ENCODE data around the gene FBXO22. TPM values are rescaled to one million over a fixed set of nuclear protein-coding genes. Genes with fewer than 3 reads are reported as not detected.
"Not testable (repeated sequence)": the region's sequence is repeated elsewhere in the genome, so short reads cannot be mapped to it uniquely, and the experiment has no call there.

Gene FBXO22
- total RNA-seq, 2 experiments from 2014 or later, result 54.3 to 58.6 TPM

- POLR2A ChIA-PET, result no interaction called here
- CTCF ChIA-PET, result no interaction called here
Measured at GRCh38 chr15:75955720-75956119, 52.0 kb downstream of the FBXO22 start.

- CTCF ChIA-PET, result no interaction called here
- POLR2A ChIA-PET, result no interaction called here
Measured at GRCh38 chr15:75961331-75961730, 57.7 kb downstream of the FBXO22 start.

- ChIA-PET CTCF (no interaction called here), POLR2A (no interaction called here)
Measured at GRCh38 chr15:75966073-75966472, 62.4 kb downstream of the FBXO22 start.

- CTCF ChIA-PET, POLR2A ChIA-PET: not testable (repeated sequence)
Measured at GRCh38 chr15:75976766-75977165, 73.1 kb downstream of the FBXO22 start.

GRCh38 chr15:75981149-75981815 lies 77.6 kb downstream of the FBXO22 start:
- POLR2A ChIA-PET, result no interaction called here
- CTCF ChIA-PET, result interaction anchor here (0.6 kb wide), 1 partner anchor 1855 kb away, joined by 3 read pairs; no protein-coding TSS in a partner anchor

GRCh38 chr15:75982468-75982867 lies 78.8 kb downstream of the FBXO22 start:
- ChIA-PET POLR2A (no interaction called here), CTCF (interaction anchor here (0.7 kb wide), 1 partner anchor 128 kb away, joined by 3 read pairs; no protein-coding TSS in a partner anchor)

- CTCF ChIA-PET, POLR2A ChIA-PET: not testable (repeated sequence)
Measured at GRCh38 chr15:75984706-75985105, 81.0 kb downstream of the FBXO22 start.

- ChIA-PET CTCF (no interaction called here), POLR2A (no interaction called here)
Measured at GRCh38 chr15:75985971-75986370, 82.3 kb downstream of the FBXO22 start.

GRCh38 chr15:75989045-75989444 lies 85.4 kb downstream of the FBXO22 start:
- POLR2A ChIA-PET, result no interaction called here
- CTCF ChIA-PET, result no interaction called here

GRCh38 chr15:75989875-75990274 lies 86.2 kb downstream of the FBXO22 start:
- ChIA-PET CTCF (no interaction called here), POLR2A (no interaction called here)

Other genes starting within 250 kb of the FBXO22 start
- gene CSPG4, start 191.0 kb upstream of the FBXO22 start, total RNA-seq, result under 1 TPM; 0.02 TPM
- 10 to 100 TPM; 17.3 to 17.6 TPM for gene UBE2Q2, start 60.4 kb upstream of the FBXO22 start, total RNA-seq
- gene NRG4, start 108.5 kb downstream of the FBXO22 start, total RNA-seq, result not detected
- under 1 TPM; 0.30 to 0.40 TPM for gene TMEM266, start 156.1 kb downstream of the FBXO22 start, total RNA-seq

Data from activated CD8-positive, alpha-beta memory T cell treated with anti-CD3 and anti-CD28 coated beads for 36 hours (primary cell).